GM18508 (cell line): ENCODE results near the gene GRID1.

ENCODE experiments used
- ATAC-seq: cut with Tn5 transposase; IDR thresholded peaks from one replicate; pipeline ENCODE4 v1.9.1; 2021; ENCODE audit warnings: moderate number of reproducible peaks; ENCODE audit not compliant: insufficient read depth, unreplicated experiment

Gene GRID1

GRCh38 chr10:86299562-86299961 is 67.0 kb downstream of the GRID1 start:
- no peak for ATAC-seq

GRCh38 chr10:86298501-86299001 is 68.0 kb downstream of the GRID1 start:
- ATAC-seq, result no peak

GRCh38 chr10:86295791-86296190 is 70.8 kb downstream of the GRID1 start:
- no peak for ATAC-seq

GRCh38 chr10:86295351-86295750 is 71.2 kb downstream of the GRID1 start:
- ATAC-seq, result no peak

- no peak for ATAC-seq
Observed at GRCh38 chr10:86294346-86295265, 72.0 kb downstream of the GRID1 start.

- no peak for ATAC-seq
Observed at GRCh38 chr10:86293396-86293791, 73.2 kb downstream of the GRID1 start.

- no peak for ATAC-seq
Observed at GRCh38 chr10:86292462-86293395, 73.9 kb downstream of the GRID1 start.

- ATAC-seq, result no peak
Observed at GRCh38 chr10:86291616-86292340, 74.8 kb downstream of the GRID1 start.

- no peak for ATAC-seq
Observed at GRCh38 chr10:86290933-86291615, 75.5 kb downstream of the GRID1 start.

- ATAC-seq, result no peak
Observed at GRCh38 chr10:86289577-86289868, 77.1 kb downstream of the GRID1 start.

- no peak for ATAC-seq
Observed at GRCh38 chr10:86288695-86289576, 77.7 kb downstream of the GRID1 start.

GRCh38 chr10:86287966-86288579 is 78.5 kb downstream of the GRID1 start:
- ATAC-seq, result no peak

- ATAC-seq, result no peak
Observed at GRCh38 chr10:86287110-86287793, 79.3 kb downstream of the GRID1 start.

- no peak for ATAC-seq
Observed at GRCh38 chr10:86286236-86287109, 80.1 kb downstream of the GRID1 start.

- ATAC-seq, result no peak
Observed at GRCh38 chr10:86285136-86285790, 81.3 kb downstream of the GRID1 start.

- no peak for ATAC-seq
Observed at GRCh38 chr10:86284355-86285105, 82.1 kb downstream of the GRID1 start.
